Measurements from ENCODE around the gene TBRG1.

The TBRG1 gene

GRCh38 chr11:124663861-124664260 is 41.2 kb downstream of the TBRG1 start:
- no peak for ATAC-seq

GRCh38 chr11:124667601-124668000 is 44.9 kb downstream of the TBRG1 start:
- no peak for ATAC-seq

GRCh38 chr11:124669193-124669592 is 46.5 kb downstream of the TBRG1 start:
- no peak for ATAC-seq

- ATAC-seq: no peak
Measured at GRCh38 chr11:124670732-124671131, 48.1 kb downstream of the TBRG1 start.

- no peak for ATAC-seq
Measured at GRCh38 chr11:124672536-124673215, 50.0 kb downstream of the TBRG1 start.

GRCh38 chr11:124673333-124674167 is 50.9 kb downstream of the TBRG1 start, which contains the start of the genes SIAE and SPA17:
Gene SIAE, minus strand, starts transcription at chr11:124673739. Its CDS starts 31 bp downstream, at chr11:124673708.
Gene SPA17, plus strand, starts transcription at chr11:124673904. Its CDS starts 1,361 bp downstream, at chr11:124675265.
- ATAC-seq: peak; percentile 87 to 88

- ATAC-seq: no peak
Measured at GRCh38 chr11:124674168-124674517, 51.5 kb downstream of the TBRG1 start.

GRCh38 chr11:124674571-124674970 is 51.9 kb downstream of the TBRG1 start:
- ATAC-seq: no peak

- no peak for ATAC-seq
Measured at GRCh38 chr11:124676386-124676785, 53.7 kb downstream of the TBRG1 start.

GRCh38 chr11:124678416-124678815 is 55.8 kb downstream of the TBRG1 start:
- no peak for ATAC-seq

- ATAC-seq: no peak
Measured at GRCh38 chr11:124681421-124681820, 58.8 kb downstream of the TBRG1 start.

- ATAC-seq: no peak
Measured at GRCh38 chr11:124682443-124682842, 59.8 kb downstream of the TBRG1 start.

Measured in activated CD4-positive, CD25-positive, alpha-beta regulatory T cell treated with anti-CD3 and anti-CD28 coated beads, Interleukin-2, amount 50 U/mL, for 24 hours (primary cell).